Upper lobe of left lung (tissue), 4 donors: Measurements from ENCODE around the gene RBBP4.

ENCODE experiments used
- EP300 ChIP-seq, 4 donors: sonication (generic); formaldehyde crosslinking; IDR thresholded peaks; one replicate each; pipeline ENCODE4 v1.5.1; 2017; ENCODE audit warnings: antibody characterized with exemption in 4 of 4, control low read depth in 2 of 4
- POLR2A ChIP-seq, 4 donors: fragments of 450-650 bp; IDR thresholded peaks; one replicate each; pipeline ENCODE4 v1.5.1; 2016 to 2017; ENCODE audit warnings: antibody characterized with exemption in 4 of 4, mild to moderate bottlenecking in 2 of 4
- POLR2AphosphoS5 ChIP-seq, 2 donors: sonication (generic); formaldehyde crosslinking; IDR thresholded peaks; one replicate each; pipeline ENCODE4 v1.5.1; 2017; ENCODE audit warnings: antibody characterized with exemption in 2 of 2
- TF ChIP-seq, protein P1 (sequence below), 6 experiments: fragments of 450-650 bp in 4 of 6; fragments of 200-600 bp in 2 of 6; sonication (generic) in 2 of 6; IDR thresholded peaks; one replicate each; pipeline ENCODE4 v1.5.1; 2016 to 2019; ENCODE audit warnings: antibody characterized with exemption in 6 of 6

DNA sequence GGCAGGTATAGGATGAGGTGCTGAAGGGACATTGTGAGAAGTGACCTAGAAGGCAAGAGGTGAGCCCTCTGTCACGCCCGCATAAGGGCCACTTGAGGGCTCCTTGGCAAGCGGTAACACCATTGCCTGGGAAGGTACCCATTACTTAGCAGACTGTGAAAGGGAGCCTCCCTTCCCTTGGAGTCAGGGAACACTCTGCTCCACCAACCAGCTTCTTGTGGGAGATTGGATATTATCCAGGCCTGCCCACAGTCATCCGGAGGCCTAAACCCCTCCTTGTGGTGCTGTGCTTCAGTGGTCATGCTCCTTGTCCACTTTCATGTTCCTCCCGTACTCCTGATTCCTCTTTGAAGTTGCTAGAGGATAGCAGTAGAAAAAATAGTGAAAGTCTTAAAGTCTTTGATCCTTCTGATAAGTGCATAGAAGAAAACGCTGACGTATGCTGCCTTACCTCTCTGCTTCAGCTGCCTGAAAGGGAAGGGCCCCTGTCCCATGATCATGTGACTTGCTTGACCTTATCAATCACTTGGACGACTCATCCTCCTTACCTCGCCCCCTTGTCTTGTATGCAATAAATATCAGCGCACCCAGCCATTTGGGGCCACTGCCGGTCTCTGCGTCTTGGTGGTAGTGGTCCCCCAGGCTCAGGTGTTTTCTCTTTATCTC lies 16.0 kb downstream of the RBBP4 start:
- TF ChIP-seq POLR2A (IDR thresholded peaks at IDR 0.05) = no peak
- TF ChIP-seq, protein P1, sequence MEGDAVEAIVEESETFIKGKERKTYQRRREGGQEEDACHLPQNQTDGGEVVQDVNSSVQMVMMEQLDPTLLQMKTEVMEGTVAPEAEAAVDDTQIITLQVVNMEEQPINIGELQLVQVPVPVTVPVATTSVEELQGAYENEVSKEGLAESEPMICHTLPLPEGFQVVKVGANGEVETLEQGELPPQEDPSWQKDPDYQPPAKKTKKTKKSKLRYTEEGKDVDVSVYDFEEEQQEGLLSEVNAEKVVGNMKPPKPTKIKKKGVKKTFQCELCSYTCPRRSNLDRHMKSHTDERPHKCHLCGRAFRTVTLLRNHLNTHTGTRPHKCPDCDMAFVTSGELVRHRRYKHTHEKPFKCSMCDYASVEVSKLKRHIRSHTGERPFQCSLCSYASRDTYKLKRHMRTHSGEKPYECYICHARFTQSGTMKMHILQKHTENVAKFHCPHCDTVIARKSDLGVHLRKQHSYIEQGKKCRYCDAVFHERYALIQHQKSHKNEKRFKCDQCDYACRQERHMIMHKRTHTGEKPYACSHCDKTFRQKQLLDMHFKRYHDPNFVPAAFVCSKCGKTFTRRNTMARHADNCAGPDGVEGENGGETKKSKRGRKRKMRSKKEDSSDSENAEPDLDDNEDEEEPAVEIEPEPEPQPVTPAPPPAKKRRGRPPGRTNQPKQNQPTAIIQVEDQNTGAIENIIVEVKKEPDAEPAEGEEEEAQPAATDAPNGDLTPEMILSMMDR (IDR thresholded peaks at IDR 0.05) = no peak
- TF ChIP-seq EP300 (IDR thresholded peaks at IDR 0.05) = no peak
- TF ChIP-seq POLR2AphosphoS5 (IDR thresholded peaks at IDR 0.05) = peak in 1 of 2 donors; percentile 16
